ENCODE results near the gene KEL. TPM values are rescaled to one million over a fixed set of nuclear protein-coding genes. Genes with fewer than 3 reads are reported as not detected.

Gene KEL
- total RNA-seq, 1 donor from 2014 or later, result 0.64 TPM

DNA sequence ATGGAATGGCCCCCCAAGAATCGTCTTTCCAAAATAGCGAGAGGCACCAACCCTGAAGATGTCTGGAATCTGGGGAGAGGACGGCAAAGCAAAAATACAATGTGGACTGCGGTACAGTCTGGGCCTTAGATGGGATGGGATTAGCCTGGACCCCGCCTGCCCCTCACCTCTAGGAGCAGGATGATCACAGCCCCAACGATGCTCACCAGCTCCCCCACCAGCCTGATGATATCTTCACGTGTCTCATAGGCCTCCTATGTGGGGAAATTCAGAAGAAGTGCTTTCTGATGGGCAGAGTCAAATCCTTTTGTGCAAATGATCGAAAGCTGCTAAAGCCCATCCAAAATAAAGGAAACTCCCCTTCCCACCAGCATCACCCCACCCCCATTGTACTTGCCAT lies 46.8 kb downstream of the KEL start:
- Mint-ChIP-seq H3K27me3 (ENCODE audit: unreplicated experiment) (peaks cover 2% of the 10 kb centered on the region), H3K4me1 (ENCODE audit: low read depth, unreplicated experiment) (no peaks in the 10 kb centered on the region), H3K36me3 (ENCODE audit: unreplicated experiment) (no peaks in the 10 kb centered on the region), H3K27ac (ENCODE audit: unreplicated experiment) (no peak overlapping the region), H3K9me3 (ENCODE audit: unreplicated experiment) (no peaks in the 10 kb centered on the region), H3K4me3 (ENCODE audit: unreplicated experiment) (no peak overlapping the region)
- DNase-seq, result no peak
- TF ChIP-seq, protein P1, sequence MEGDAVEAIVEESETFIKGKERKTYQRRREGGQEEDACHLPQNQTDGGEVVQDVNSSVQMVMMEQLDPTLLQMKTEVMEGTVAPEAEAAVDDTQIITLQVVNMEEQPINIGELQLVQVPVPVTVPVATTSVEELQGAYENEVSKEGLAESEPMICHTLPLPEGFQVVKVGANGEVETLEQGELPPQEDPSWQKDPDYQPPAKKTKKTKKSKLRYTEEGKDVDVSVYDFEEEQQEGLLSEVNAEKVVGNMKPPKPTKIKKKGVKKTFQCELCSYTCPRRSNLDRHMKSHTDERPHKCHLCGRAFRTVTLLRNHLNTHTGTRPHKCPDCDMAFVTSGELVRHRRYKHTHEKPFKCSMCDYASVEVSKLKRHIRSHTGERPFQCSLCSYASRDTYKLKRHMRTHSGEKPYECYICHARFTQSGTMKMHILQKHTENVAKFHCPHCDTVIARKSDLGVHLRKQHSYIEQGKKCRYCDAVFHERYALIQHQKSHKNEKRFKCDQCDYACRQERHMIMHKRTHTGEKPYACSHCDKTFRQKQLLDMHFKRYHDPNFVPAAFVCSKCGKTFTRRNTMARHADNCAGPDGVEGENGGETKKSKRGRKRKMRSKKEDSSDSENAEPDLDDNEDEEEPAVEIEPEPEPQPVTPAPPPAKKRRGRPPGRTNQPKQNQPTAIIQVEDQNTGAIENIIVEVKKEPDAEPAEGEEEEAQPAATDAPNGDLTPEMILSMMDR (IDR thresholded peaks at IDR 0.05; ENCODE audit: partially characterized antibody, unreplicated experiment), result no peak

DNA sequence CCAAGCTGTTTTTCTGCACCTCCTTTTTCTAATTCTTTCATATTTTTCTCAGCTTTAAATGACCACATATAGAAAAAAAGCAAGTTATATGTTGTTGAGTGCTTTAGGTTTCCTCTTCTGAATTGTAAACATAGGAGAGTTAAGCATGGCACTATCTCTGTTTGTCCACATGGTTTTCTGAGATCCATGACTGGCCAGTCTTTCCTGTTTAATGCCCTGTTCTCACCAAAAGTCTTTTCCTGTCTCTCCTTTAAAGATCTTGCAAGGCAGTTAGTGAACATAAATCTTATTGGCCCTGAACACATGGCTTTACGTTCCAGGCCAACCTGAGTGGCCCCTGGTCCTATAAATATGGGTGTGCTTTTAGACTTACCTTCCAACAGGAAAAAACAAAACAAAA lies 48.0 kb downstream of the KEL start:
- Mint-ChIP-seq H3K36me3 (ENCODE audit: unreplicated experiment) (no peaks in the 10 kb centered on the region), H3K9me3 (ENCODE audit: unreplicated experiment) (no peaks in the 10 kb centered on the region), H3K4me3 (ENCODE audit: unreplicated experiment) (no peak overlapping the region), H3K27ac (ENCODE audit: unreplicated experiment) (no peak overlapping the region), H3K4me1 (ENCODE audit: low read depth, unreplicated experiment) (no peaks in the 10 kb centered on the region), H3K27me3 (ENCODE audit: unreplicated experiment) (peaks cover 2% of the 10 kb centered on the region)
- TF ChIP-seq, protein P1 (IDR thresholded peaks at IDR 0.05; ENCODE audit: partially characterized antibody, unreplicated experiment), result no peak
- DNase-seq, result no peak

DNA sequence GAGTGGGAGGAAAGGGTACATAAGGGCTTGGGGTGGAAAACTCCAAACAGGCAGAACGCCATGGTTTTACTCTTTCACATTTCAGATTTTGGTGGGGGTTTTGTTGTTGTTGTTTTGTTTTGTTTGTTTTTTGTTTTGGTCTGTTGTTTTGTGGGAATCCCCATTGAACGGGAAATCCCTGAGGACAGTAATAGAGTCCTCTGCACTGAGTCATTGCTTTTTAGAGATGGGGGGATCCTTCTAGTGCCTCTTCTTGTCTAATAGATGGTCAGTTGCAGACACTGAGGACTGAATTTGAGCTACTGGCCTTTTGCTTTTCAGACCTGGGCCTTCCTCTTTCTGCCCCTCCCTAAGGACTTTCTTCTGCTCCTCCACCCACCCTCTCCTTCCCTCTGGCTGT lies 48.6 kb downstream of the KEL start:
- peaks cover 2% of the 10 kb centered on the region for H3K27me3 Mint-ChIP-seq (ENCODE audit: unreplicated experiment)
- H3K9me3 Mint-ChIP-seq (ENCODE audit: unreplicated experiment), result peaks cover 3% of the 10 kb centered on the region
- no peak overlapping the region for H3K4me3 Mint-ChIP-seq (ENCODE audit: unreplicated experiment)
- no peaks in the 10 kb centered on the region for H3K4me1 Mint-ChIP-seq (ENCODE audit: low read depth, unreplicated experiment)
- TF ChIP-seq, protein P1 (IDR thresholded peaks at IDR 0.05; ENCODE audit: partially characterized antibody, unreplicated experiment), result no peak
- H3K27ac Mint-ChIP-seq (ENCODE audit: unreplicated experiment), result no peak overlapping the region
- H3K36me3 Mint-ChIP-seq (ENCODE audit: unreplicated experiment), result no peaks in the 10 kb centered on the region
- DNase-seq, result no peak

DNA sequence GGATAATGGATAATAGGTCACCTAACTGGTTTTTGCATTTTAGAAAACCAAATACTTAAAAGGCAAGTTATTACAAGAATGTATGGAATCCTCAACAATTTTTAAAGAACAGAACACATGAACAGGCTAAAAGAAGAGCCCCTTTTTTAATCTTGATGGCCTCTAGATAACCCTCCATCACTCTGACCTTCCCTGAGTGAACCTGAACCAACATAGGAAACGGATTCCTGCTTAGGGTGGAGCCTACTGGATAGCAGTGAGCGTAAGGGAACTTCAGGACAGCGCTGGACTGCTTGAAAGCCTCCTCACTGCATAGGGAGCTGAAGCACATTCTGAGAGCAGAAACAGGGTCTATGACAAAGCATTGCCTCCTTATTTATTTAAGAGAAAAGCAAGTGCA lies 49.1 kb downstream of the KEL start:
- no peaks in the 10 kb centered on the region for H3K36me3 Mint-ChIP-seq (ENCODE audit: unreplicated experiment)
- peaks cover 2% of the 10 kb centered on the region for H3K27me3 Mint-ChIP-seq (ENCODE audit: unreplicated experiment)
- H3K4me3 Mint-ChIP-seq (ENCODE audit: unreplicated experiment), result no peak overlapping the region
- DNase-seq, result no peak
- TF ChIP-seq, protein P1 (IDR thresholded peaks at IDR 0.05; ENCODE audit: partially characterized antibody, unreplicated experiment), result no peak
- H3K4me1 Mint-ChIP-seq (ENCODE audit: low read depth, unreplicated experiment), result no peaks in the 10 kb centered on the region
- no peak overlapping the region for H3K27ac Mint-ChIP-seq (ENCODE audit: unreplicated experiment)
- peaks cover 3% of the 10 kb centered on the region for H3K9me3 Mint-ChIP-seq (ENCODE audit: unreplicated experiment)

DNA sequence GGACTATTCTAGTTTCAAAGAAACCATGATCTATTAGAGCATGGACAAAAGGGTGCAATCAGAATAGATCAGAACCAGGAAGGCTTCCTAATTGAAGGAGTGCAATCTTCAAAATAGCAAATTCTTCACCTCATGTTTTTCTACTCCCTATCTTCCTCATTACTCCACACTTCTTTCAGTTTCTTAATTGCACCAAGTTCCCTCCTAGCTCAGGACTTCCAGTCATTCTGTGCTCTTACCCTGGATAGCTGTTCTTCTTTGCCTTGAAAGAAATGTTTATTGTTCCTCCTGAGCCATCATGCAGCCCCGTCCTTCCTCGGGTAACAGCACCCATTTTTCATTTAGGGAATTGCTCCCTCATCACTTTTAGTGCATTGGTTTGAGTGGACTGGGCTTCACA lies 51.7 kb downstream of the KEL start:
- peaks cover 2% of the 10 kb centered on the region for H3K27me3 Mint-ChIP-seq (ENCODE audit: unreplicated experiment)
- H3K4me3 Mint-ChIP-seq (ENCODE audit: unreplicated experiment), result no peak overlapping the region
- DNase-seq, result no peak
- H3K4me1 Mint-ChIP-seq (ENCODE audit: low read depth, unreplicated experiment), result no peaks in the 10 kb centered on the region
- TF ChIP-seq, protein P1 (IDR thresholded peaks at IDR 0.05; ENCODE audit: partially characterized antibody, unreplicated experiment), result no peak
- H3K9me3 Mint-ChIP-seq (ENCODE audit: unreplicated experiment), result peaks cover 3% of the 10 kb centered on the region
- H3K36me3 Mint-ChIP-seq (ENCODE audit: unreplicated experiment), result no peaks in the 10 kb centered on the region
- H3K27ac Mint-ChIP-seq (ENCODE audit: unreplicated experiment), result no peak overlapping the region
